ENCODE measurements around the gene CRYGB.
"Not testable (repeated sequence)": the region's sequence is repeated elsewhere in the genome, so short reads cannot be mapped to it uniquely, and the experiment has no call there.

Gene CRYGB

DNA sequence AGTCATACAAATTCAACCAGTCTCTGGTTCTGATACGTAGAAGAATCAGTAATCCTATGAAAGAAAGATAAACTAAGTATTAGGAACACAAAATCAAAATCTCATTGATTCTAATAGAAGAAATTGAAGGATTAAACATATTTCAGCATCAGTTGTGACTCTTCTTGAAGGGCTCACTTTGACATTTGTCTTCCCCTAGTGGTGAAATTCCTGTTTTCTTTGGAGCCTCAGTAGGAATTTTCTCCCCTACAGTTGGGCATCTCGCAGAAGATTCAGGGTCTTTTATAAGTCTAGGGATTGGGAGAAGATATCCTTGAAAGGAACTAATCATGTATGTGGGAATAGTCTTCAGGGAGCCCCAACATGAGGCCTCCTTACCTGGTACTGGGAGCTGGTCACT lies 2.8 kb upstream of the CRYGB start:
- no peak for DNase-seq

DNA sequence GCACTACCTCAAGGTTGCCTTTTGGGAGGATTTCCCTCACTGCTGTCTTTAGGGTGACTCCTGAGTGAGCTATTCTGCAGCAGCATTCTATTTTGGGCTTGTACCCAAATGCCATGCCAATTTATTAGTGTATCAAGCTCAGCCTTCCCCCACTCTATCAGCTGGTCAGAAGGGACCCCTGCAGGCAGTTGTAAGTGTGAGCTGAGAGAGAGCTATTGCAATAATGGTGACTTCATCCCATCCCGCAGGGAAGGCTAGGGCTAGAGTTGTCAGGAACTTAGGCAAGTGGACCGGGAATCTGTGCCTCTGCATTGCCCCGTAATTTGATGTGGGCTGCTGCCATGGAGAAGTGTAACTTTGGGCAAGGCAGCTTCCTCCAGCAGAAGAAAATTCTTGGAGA lies 1.8 kb upstream of the CRYGB start:
- DNase-seq = no peak

DNA sequence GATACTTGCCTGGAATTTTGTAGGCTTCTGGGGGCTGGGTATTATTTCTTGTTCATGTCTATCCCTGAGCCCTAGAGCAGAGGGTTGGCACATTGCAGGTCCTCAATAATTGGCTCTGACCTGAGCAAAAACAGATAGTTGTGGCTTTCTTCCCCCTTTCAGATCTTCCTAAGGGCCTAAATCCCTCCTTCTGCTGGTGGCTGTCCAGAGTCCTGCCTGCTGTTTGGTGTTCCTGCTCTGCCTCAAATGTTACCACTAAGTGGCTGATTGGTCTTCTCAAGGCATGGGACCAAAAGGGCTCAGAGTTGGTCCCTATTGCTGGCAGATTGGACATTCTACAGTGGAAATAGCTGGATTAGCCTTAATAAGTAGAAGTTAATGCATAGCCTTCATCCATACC lies 1.1 kb upstream of the CRYGB start:
- no peak for DNase-seq

DNA sequence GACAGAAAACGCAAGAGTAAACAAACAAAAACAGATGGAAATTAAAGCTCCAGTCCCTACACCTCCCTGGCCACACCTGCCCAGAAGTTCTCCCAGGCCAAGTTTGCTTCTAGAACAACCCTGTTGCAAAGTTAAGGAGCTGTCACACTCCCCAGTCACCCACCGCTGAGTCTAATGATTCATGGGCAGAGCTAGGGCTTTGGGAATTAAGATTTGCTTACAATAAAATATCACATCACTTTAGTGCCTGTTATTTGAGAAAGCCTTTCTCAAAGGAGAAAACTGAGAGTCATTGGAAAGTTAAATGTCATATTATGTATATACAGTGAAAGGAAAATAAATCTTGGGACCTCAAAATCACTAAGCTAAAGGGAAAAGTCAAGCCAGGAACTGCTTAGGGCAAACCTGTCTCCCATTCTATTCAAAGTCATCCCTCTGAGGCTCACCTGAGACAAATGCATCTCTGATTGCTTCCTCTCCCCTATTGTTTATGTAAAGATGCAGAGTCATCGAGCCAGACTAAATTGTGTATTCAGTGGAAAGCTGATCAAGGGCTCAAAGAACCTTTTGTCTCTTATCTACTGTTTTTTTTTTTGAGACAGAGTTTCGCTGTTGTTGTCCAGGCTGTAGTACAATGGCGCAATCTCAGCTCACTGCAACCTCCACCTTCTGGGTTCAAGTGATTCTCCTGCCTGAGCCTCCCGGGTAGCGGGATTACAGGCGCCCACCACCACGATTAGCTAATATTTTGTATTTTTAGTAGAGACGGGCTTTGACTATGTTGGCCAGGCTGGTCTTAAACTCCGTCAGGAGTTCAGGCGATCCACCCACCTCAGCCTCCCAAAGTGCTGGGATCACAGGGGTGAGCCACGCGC lies 2.8 kb downstream of the CRYGB start:
- no peak for DNase-seq

DNA sequence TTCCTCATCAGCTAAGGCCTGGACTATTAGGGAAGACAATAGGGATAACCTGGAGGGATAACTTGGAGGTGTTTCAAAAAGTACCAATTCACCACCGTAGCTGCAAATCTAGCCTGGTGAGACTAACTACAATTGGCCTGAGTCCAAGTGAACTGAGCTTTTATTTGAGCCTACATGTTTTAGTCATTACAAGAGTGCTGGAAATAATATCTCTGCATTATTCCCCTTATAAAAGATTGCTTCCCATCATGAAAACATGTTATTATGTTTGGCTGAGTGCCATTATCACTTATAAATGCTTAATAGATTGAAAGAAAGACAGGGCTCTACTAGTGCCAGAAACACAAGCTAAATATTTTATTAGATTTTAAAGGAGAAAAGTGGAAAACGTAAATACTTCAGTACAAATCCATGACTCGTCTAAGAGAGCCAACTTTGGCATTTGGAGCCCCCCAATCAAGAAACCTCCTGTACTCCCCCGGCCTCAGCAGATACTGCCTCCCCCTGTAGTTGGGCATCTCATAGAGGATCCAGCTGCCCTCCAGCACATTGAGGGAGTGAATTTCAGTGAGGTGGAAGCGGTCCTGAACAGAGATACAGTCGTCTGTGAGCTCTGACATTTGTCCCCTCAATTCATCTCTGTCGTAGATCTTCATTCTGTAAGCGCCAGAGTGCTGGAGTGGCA lies 3.6 kb downstream of the CRYGB start:
- no peak for DNase-seq

DNA sequence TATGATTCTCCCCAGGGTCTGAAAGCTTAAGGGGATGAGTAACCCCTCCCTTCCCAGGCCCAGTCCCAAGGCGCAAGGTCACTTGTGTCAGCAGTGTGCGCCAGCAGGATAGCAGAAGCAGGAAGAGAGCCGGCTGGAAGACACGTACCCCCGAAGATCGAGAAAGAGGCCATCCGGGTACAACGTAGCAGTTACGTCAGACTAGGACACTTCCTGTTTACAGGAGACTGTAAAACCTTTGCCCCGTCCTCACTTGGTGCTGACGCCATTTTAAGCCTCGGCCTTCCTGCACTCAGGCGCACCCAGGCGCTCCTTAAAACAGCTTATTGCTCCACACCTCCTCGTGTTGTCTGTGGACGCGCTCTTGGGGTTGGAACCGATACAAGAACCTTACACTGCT lies 6.5 kb downstream of the CRYGB start:
- no peak for DNase-seq

DNA sequence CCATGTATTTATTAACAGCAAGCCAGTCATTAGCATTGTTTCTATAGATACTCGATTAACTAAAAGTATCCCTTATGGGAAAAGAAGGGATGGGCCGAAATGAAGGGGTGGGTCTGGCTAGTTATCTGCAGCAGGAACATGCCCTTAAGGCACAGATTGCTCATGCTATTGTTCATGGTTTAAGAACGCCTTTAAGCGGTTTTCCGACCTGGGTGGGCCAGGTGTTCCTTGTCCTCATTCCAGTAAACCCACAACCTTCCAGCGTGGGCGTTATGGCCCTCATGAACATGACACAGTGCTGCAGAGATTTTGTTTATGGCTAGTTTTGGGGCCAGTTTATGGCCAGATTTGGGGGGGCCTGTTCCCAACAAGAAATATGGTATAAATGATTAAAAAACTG lies 7.6 kb downstream of the CRYGB start:
- not testable (repeated sequence) for DNase-seq

DNA sequence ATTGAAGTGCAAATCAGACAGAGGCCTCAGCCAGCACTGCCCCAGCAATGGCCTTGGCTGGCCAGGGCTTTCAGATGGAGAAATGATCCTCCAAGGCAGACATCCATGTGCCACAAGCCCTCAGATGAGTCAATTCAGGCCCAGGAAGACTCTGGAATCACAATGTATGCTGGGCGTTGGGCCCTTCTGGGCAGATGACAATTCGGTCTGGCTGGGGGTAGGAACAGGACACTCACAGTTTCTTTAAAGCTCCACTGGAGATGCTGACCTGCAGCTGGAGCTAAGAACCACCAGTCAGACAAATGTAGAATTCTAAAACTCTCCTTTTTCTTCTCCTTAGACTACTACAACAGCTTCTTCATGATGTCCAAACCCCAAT lies 9.3 kb downstream of the CRYGB start:
- DNase-seq = no peak

DNA sequence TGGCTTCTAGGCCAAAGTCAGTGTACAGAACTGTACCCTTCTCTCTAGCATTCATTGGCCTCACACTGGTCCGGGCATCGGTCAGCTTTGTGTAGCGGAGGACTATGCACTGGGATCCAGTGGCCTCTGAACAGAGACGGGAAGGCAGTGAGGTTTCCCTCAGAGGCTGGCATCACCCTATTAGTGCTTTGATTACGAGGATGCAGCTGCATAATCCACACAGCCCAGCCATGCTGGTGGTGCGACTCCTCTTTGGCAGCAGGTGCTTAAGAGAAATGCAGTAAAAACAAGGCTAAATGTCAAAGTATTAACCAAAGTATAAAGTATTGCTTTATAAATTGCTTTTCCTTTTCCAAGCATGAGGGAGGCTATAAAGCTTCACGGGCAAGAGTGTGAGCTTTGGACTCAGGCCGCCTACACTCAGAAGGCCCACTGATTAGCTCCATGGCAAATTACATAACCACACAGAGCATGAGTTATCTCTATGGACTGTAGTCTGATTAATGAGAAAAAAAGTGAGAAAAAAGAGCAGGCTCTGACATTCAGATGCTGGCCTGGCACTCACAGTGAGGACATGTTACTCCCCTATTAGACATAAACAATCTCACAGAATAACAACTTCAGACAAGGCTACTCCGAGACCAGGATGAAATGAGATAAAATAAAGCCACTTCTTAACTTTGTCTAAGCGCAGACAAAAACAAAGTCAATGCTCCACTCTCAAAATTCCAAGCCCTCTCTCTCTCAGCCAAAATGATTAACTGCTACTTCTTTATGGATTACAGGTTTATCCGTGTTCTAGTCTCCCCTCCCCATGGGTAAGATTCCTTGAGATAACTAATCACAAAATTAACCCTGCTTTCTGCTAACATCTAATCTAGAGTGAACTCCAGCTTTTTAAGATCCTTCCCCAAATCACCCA lies 9.9 kb downstream of the CRYGB start:
- no peak for DNase-seq

DNA sequence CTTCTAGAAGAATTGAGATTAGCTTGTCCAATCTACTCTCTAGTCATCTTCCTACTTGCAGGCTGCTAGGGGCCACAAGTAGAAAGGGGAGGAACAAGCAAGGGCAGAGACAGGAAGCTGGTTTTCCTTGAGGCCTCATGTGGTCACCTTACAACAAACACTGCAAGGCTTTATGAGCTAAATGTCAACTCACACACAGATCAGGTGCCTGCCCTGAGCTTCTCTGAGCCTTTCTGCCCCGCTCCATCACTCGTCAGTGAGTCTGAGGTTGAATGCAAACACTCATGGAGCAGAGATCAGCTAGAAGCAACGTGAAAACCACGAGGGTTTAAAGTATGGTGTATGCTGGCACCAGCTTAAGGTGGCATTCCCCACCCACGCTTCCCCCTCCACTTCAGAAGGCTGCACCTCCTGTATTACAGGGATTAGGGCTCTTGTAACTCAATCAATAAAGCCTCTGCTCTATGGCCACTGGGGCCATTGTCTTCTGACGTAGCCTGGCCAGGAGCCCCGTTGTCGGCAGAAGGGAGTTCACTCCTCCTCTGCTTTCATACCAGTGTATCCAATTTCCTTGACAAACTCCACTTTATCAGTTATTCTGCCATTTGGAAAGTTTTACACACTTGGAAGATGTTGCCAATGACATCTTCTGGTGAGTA lies 10.9 kb downstream of the CRYGB start:
- DNase-seq = no peak

DNA sequence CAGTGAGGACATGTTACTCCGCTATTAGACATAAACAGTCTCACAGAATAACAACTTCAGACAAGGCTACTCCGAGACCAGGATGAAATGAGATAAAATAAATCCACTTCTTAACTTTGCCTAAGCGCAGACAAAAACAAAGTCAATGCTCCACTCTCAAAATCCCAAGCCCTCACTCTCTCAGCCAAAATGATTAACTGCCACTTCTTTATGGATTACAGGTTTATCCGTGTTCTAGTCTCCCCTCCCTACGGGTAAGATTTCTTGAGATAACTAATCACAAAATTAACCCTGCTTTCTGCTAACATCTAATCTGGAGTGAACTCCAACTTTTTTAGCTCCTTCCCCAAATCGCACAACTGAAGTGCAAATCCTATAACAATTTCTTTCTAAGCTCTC lies 15.2 kb downstream of the CRYGB start:
- DNase-seq = no peak

DNA sequence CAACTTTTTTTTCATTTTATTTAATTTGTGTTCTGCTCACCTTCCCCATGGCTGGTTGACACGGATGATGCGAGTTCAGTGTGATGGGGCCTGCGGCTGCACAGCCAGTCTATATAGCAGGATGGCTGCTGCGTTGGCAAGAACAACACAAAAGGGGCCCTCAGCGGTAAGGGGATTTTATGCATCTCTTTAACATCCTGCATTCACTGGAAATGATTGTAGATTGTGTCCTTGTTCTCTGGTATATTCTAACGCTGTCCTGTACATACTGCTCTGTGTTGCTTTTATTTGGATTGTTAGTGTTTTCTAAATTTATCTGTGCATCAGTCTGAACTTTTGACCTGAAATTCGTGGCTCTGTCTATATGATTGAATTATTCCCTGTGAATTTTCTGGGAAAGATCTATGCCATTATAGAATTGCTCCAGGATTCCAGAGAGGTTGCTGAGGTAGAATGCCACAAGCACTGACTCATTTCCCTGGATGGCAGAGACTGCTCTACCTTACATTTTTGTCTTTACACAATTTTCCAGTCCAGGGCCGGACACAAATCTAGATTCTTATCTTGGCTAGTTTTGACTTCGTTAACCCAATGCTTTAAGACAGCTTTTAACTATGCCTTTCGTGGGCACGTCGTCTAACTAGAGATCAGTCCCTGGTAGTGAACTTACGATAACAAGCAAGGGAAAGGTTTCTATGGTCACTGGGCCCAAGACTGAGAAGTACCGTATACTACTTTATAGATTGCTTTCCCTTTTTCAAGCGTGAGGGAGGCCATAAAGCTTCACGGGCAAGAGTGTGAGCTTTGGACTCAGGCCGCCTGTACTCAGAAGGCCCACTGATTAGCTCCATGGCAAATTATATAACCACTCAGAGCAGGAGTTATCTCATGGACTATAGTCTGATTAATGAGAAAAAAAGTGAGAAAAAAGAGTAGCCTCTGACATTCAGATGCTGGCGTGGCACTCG lies 15.9 kb downstream of the CRYGB start, which contains the start of gene CRYGC:
TSS of gene CRYGC (minus strand) at position 85 of the 968 bp plus-strand sequence. CDS start at position 49, 36 bp downstream.
- no peak for DNase-seq

DNA sequence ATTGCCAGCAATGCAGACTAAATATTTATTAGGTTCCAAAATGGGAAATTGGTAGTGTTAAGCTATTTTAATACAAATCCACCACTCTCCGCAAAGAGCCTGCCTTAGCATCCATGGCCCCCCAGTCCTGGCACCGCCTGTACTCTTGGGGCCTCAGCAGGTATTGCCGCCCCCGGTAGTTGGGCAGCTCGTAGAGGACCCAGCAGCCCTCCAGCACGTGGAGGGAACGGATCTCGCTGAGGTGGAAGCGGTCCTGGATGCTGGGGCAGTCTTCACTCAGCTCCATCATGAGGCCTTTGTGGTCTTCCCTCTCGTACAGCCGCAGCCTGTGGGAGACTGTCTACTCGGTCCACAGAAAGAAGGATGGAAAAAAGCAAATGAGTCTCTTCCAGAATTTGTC lies 17.8 kb downstream of the CRYGB start:
- DNase-seq = no peak

DNA sequence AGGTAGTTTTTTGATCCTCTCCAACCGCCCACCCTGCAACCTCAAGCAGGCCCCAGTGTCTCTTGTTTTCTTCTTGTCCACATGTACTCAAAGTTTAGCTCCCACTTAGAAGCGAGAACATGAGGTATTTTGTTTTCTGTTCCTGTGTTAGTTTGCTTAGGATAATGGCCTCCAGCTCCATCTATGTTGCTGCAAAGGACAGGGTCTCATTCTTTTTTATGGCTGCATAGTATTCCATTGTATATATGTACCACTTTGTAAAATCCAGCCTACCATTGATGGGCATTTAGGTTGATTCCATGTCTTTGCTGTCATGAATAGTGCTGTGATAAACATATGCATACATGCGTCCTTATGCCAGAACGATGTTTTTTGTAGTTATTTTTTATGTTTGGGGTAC lies 18.9 kb downstream of the CRYGB start:
- no peak for DNase-seq

DNA sequence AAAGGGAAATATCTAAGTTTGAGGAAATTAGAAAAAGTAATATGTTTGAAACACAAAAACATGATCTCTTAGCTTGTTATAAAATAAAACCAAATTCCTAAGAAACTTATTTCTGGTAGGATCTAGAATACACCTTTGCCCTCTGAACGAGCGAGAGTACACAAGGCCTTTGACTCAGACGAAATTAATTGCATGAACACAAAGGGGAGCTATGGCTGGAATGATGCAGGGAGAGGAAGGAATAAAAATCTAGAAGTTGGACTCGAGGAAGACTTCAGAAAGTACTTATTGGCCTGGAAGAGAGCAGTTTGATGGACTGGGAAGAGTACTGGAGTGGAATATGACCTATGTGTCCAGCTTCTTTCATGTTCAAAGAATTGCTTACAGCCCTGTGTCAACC lies 20.7 kb downstream of the CRYGB start:
- no peak for DNase-seq

DNA sequence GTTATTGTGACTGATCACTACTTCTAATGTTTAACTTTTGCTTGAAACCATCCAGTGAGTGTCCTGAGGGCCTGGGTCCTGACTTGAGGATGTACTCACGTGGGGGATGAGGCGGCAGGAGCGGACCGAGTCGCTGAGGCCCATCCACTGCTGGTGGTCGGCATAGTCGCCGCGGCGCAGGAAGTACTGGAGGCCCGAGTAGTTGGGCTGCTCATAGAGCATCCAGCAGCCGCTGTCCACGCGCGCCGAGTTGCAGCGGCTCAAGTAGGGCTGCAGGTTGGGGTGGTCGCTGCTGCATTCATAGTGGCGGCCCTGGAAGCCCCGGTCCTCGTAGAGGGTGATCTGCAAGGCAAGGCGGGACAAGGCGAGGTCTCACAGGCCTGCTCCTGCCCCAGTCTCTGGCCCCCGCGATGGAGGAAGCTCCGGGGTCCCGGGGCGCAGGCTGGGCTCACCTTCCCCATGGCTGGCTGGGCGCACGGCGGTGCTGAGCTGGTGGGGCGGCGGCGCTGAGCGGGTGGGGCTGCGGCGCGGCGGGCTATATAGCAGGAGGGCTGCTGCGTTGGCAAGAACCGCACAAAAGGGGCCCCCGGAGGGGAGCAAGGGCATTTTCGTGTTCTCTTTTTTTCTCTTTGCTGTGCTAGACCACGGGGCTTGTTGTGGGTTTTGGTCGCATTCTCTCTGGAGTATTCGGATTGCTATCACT lies 21.8 kb downstream of the CRYGB start, which contains the start of gene CRYGD:
TSS of gene CRYGD (minus strand) at position 512 of the 703 bp plus-strand sequence. CDS start at position 461, 51 bp downstream.
- DNase-seq = peak; percentile 5

DNA sequence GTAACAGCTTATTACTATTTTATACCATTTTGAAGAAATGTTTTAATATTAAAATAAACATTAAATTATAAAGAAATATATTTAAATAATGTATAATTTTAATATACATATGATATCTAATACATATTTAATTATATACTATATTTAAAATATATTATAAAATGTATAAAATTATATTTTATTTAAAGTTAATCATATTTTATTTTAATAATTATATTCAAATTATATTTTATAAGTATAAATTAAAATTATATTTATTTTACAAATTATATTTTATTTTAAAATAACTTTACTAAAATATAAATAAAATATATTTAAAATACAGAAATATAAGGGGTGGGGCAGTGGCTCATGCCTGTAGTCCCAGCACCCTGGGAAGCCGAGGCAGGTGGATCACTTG lies 23.7 kb downstream of the CRYGB start:
- DNase-seq = no peak

DNA sequence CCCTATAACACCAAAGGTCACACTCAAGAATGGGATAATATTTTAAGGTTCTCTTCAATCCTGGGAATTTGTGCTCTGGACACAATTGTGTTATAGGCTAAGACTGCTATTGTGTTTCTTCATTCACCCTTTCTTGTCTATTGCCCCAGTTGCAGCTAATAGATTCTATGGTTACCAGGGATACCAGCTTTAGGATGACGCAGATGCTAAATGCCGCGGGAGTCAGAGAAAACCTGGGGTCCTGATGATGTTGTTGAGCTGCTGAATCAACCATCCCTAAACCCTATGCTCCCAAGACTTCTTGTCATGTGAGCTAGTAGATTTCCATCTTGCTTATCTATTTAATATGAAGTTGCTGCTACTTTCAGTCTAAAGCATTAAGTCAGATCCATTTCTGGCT lies 27.0 kb downstream of the CRYGB start:
- no peak for DNase-seq

DNA sequence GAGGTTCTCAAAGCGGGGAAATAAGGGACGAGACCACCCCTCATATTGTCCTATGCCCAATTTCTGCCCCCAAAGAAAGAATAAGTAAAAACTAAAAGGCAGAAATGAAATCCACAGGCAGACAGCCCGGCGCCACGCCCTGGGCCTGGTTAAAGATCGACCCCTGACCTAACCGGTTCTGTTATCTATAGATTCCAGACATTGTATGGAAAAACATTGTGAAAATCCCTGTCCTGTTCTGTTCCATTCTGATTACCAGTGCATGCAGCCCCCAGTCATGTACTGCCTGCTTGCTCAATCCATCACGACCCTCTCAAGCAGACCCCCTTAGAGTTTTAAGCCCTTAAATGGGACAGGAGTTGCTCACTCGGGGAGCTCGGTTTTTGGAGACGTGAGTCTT lies 28.6 kb downstream of the CRYGB start:
- DNase-seq = not testable (repeated sequence)

DNA sequence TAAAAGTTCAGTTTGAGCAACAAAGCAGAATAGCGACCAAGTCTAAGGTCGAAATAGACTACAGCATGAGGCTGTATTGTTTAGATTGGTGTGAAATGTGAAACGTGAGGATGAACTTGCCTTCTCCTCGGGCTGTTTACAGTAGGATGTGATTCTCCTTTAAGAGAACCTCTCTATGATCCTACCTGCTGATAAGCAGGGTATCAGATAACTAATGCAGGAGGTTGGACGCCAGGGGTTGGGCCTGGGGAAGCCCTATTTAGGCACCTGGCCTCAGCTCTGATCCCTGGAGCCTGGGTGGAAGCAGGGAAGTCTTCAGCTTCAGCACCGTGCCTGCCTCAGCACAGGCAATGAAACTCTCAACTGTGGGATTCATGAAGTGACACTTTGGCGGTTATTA lies 33.0 kb downstream of the CRYGB start:
- DNase-seq = no peak

All from activated gamma-delta T cell (primary cell).